ENCODE data around the gene ACVR1C. TPM values are rescaled to one million over a fixed set of nuclear protein-coding genes. Genes with fewer than 3 reads are reported as not detected.
A peak's percentile ranks its signal among the peaks of the same experiment; 100 is the strongest.

Gene ACVR1C
- total and polyA plus RNA-seq, 2 of the 4 experiments (the other 2 are of a cell fraction): 0.07 to 0.18 TPM

DNA sequence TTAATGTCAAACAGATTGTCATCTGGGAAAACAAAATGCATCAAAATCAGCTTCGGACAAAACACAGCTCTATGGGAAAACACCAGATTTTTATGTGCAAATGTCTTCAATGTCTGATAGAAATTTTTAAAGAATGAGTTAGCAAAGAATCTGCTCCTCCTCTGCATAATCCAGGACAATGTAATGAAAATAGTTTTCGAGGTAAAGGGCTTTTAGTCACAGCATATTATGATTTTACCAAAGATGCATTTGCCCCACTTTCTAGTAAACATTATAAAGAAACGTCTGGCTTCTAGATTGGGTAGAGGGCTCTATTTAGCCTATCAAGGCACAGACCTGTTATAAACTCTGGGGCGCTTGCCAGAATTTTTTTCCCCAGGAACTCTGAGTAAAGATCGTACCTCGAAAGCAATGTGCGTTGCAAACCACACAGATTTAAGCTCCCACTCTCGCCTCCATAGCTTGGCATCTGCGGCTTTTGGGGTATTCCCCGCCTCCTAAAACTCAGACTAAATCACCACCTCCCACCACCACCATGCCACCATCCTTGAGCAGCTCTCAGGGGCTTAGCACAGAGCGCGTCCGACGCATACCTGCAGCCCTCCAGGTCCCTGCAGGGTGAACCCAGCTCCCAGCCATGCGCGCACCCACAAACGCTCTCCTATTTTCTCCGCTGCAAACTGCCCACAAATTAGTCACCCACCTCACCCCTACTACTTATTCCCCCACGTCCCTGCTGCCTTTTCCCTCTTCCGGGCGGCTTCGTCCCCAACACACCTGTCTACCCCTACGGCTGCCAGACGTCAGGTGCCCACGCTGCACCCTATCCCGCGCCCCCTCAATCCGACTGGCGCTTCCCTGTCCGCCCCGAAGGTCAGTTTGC lies 829 bp downstream of the ACVR1C start:
- Histone ChIP-seq H3K14ac (replicated peaks; ENCODE audit: low read depth, low read length) (no peak overlapping the region), H2BK20ac (ENCODE audit: low read depth, low read length) (no peak overlapping the region), H4K20me1 (ENCODE audit: insufficient read depth, low read length) (no peaks in the 10 kb centered on the region), H3K18ac (ENCODE audit: low read depth, low read length) (no peak overlapping the region), H2AFZ (replicated peaks; ENCODE audit: low read length, poor library complexity) (peak overlapping the region; percentile 75), H3K4me1 (ENCODE audit: control insufficient read depth, insufficient read depth, low read length) (peaks cover 4% of the 10 kb centered on the region), H3K4ac (ENCODE audit: low read depth, low read length) (no peak overlapping the region), H3K27ac (ENCODE audit: insufficient read depth, low read length) (no peak overlapping the region), H4K8ac (ENCODE audit: low read depth in 2 of 2, low read length in 2 of 2) (no peak overlapping the region), H3K36me3 (ENCODE audit: control insufficient read depth, insufficient read depth, low read length) (no peaks in the 10 kb centered on the region), H4K5ac (ENCODE audit: low read depth, low read length) (no peak overlapping the region), H2BK5ac (ENCODE audit: low read depth, low read length, poor library complexity, severe bottlenecking) (no peak overlapping the region), H3K23ac (ENCODE audit: low read depth, low read length) (no peak overlapping the region), H2AK9ac (replicated peaks; ENCODE audit: low read depth, low read length, poor library complexity) (peak overlapping the region; percentile 23), H3K56ac (ENCODE audit: extremely low read depth, insufficient read depth, low read length) (no peak overlapping the region), H3K9me3 (ENCODE audit: control insufficient read depth, insufficient read depth, low read length) (no peaks in the 10 kb centered on the region), H3K9ac (ENCODE audit: low read depth, low read length) (no peak overlapping the region), H3K79me1 (ENCODE audit: low read depth in 1 of 2, low read length in 2 of 2) (no peaks in the 10 kb centered on the region), H2BK15ac (ENCODE audit: low read depth, low read length) (no peak overlapping the region), H3K27me3 (ENCODE audit: control insufficient read depth, insufficient read depth, low read length) (peaks cover 12% of the 10 kb centered on the region), H3K4me2 (ENCODE audit: low read depth, low read length) (peak overlapping the region; percentile 86), H3K4me3 (ENCODE audit: insufficient read depth, low read depth, low read length) (peak overlapping the region; percentile 33), H4K91ac (ENCODE audit: insufficient read depth, low read depth, low read length) (no peak overlapping the region), H3K9me1 (ENCODE audit: insufficient read depth, low read length) (no peaks in the 10 kb centered on the region), H2BK120ac (ENCODE audit: low read depth, low read length) (no peak overlapping the region), H2AK5ac (ENCODE audit: low read depth, low read length) (no peak overlapping the region)
- ChIA-PET CTCF (interaction anchor here (0.5 to 1.5 kb wide), 2 partner anchors 8 to 57 kb away, joined by 3 to 7 read pairs; no protein-coding TSS in a partner anchor), POLR2A (ENCODE audit: unreplicated experiment) (no interaction called here)
- ATAC-seq (ENCODE audit: low read depth) (no peak; the same call in 1 of the 2 replicates), DNase-seq (peak; percentile 3)
- 0% methylated on average over 11 of the region's 31 CpGs; no CpG with 5 or more reads in 1 of the 2 experiments for WGBS, 2 experiments (ENCODE audit: extremely low coverage in 2 of 2, insufficient read length in 1 of 2)
- TF ChIP-seq FOS (IDR thresholded peaks at IDR 0.05; ENCODE audit: low read depth, low read length) (no peak), MAFK (IDR thresholded peaks at IDR 0.05; ENCODE audit: low read depth, low read length) (no peak), NFE2L2 (IDR thresholded peaks at IDR 0.05; ENCODE audit: low read depth, low read length) (no peak), POLR2A (IDR thresholded peaks at IDR 0.05; ENCODE audit: low read depth, low read length) (no peak), CHD1 (IDR thresholded peaks at IDR 0.05; ENCODE audit: low read depth, low read length) (no peak), RAD21 (IDR thresholded peaks at IDR 0.05; ENCODE audit: low read length) (no peak), MXI1 (IDR thresholded peaks at IDR 0.05; ENCODE audit: borderline replicate concordance, low read depth, low read length) (no peak), RFX5 (IDR thresholded peaks at IDR 0.05; ENCODE audit: low read depth, low read length) (no peak), USF2 (IDR thresholded peaks at IDR 0.05; ENCODE audit: low read depth, low read length) (no peak), ELK1 (IDR thresholded peaks at IDR 0.05; ENCODE audit: borderline replicate concordance, low read depth, low read length) (no peak), RCOR1 (IDR thresholded peaks at IDR 0.05; ENCODE audit: insufficient replicate concordance, low read length) (no peak), SMC3 (IDR thresholded peaks at IDR 0.05; ENCODE audit: low read depth, low read length) (no peak)
- BruUV-seq (replicated peaks): no TSS peak
- intact Hi-C loops (cut with micrococcal nuclease): loop anchor here (1.0 to 5.0 kb wide), 3 partner anchors 119 to 382 kb away; partner anchors contain the start of gene ACVR1
- in situ Hi-C loops (cut with MboI; ENCODE audit: low sequenced_read_pairs): loop anchor here (25.0 kb wide), 1 partner anchor 384 kb away; no protein-coding TSS in a partner anchor
- dilution Hi-C loops (cut with HindIII; ENCODE audit: low sequenced_read_pairs, unreplicated experiment): no loop called here

All from IMR-90 (cell line).